HG03558 (cell line): ENCODE results near the gene RAB28.

Experiments
- ATAC-seq: cut with Tn5 transposase; IDR thresholded peaks from one replicate; pipeline ENCODE4 v1.9.1; 2021; ENCODE audit warnings: moderate number of reproducible peaks; ENCODE audit not compliant: unreplicated experiment; ENCODE audit errors: extremely low read depth

The RAB28 gene

DNA sequence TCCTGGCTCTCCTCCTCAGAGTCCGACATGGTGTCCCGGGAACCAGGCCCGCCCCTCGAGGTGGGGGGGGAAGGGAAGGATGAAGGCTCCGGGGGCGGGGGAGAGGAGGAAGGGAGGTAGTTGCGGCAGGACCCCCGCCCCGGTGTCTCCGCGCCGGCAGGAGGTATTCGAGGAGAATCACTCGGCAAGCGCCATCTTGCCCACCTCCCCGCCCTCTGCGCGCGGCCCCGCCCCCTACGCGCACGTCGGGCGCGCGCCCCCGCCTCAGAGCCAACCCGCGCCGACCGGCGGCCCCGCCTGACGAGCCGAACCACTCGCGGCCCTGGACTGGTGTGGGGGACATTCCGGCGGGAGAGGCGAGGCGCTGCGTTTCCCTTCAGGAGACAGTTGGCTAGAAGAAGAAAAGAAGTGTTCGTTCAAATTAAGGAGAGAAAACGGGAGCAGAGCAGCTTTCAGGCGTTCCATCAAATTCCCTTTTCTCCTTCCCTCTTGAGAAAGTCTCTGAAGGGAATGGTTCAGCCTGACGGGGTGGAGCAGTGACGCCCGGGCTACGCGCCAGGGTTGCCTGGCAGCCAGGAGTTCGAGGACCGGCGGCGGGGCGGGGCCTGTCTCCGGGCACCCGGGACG is at the start of gene RAB28:
RAB28 (minus strand) TSS at position 219 of the 627 bp plus-strand sequence.
- ATAC-seq = peak; percentile 90

DNA sequence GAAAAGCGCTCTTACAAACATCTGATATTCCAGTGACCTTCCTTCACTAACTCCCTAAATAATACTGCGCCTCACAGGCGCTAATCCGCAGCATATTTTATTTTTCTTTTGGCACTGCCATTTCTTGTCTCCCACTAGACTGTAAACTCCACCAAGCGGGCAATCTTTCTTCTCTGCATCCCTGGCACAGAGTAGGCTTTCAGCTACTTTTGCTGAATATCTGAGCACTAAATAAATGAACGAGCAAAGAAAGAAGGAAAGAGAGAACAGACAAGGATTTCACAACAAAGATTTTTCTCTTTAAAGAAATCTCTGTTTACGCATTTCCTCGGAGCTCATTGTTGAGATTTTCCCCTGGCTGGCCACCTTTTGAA is 47.5 kb upstream of the RAB28 start:
- ATAC-seq = no peak

- ATAC-seq = no peak
Measured at GRCh38 chr4:13530823-13531624, 46.9 kb upstream of the RAB28 start.

GRCh38 chr4:13529128-13529919 is 45.2 kb upstream of the RAB28 start:
- ATAC-seq = no peak

DNA sequence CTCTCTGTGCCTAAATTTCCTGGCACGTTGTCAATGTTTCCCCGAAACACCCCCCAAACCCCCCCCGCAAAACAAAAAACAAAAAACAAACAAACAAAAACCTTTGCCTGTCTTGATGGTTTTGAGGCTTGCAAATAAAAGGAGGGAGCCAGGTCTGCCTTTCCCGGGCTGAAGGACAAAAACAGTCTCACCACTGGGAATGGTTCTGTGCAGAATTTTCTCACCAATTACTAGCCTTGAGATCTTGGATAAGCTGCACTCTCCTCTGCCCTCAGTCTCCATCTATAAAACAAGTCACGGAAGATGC is 44.6 kb upstream of the RAB28 start:
- no peak for ATAC-seq

DNA sequence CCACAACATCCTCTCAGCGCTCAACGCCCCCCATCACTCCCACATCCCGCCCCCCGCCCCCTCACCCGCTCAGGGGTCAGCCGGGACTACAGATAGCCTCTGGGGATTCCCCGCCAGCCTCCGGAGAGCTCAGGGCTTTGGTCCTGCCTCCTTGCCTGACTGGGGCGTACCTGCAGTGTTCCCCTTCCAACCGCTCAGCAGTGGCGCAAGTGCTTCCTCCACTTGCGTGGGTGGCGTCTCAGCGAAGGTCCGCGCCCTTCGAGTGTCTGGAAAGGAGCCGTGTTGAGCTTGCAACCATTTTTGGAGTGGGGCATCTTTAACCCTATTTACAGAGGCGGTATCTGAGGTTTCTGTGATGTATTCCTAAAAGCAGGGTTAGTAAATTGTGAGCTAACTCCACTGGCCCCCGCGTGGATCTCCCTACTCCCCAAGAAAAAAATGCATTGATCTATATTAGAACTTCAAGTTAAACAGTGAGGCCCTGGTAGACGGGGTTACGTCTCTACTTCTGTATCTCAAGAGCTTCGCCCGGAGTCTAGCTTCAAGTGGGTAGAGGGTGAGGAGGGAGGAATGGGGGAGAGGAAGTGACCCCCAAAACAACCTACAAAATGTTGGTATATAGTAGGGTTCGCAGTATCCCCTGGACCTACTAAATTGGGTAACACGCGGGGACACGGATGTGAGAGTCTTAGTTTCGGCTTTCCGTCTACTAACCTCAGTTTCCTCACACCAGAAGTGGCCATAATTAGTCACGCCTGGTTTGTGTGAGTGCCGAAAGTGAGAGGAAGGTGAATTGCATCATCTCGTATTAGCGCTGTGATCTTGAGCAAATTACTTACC is 44.1 kb upstream of the RAB28 start:
- peak; percentile 63 for ATAC-seq

GRCh38 chr4:13527192-13527980 is 43.2 kb upstream of the RAB28 start:
- ATAC-seq = no peak

DNA sequence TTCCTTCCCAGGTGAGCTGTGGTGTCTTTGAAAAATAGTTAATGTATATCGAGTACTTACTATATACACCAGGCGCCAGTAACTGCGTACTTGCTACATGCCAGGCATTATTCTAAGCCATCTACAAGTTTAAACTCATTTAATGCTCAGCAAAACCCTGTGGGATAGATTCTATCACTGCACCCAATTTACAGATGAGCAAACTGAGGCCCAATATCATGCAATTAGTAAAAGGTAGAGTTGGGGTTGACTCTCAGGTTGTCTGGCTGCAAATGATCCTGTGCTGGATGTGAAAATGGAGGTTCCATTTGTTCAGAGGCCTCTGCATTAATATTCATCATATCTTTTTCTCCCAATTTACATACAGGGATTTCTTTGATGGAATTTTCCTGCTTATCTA is 42.5 kb upstream of the RAB28 start:
- ATAC-seq = no peak

- ATAC-seq = no peak
Measured at GRCh38 chr4:13525606-13526281, 41.6 kb upstream of the RAB28 start.

DNA sequence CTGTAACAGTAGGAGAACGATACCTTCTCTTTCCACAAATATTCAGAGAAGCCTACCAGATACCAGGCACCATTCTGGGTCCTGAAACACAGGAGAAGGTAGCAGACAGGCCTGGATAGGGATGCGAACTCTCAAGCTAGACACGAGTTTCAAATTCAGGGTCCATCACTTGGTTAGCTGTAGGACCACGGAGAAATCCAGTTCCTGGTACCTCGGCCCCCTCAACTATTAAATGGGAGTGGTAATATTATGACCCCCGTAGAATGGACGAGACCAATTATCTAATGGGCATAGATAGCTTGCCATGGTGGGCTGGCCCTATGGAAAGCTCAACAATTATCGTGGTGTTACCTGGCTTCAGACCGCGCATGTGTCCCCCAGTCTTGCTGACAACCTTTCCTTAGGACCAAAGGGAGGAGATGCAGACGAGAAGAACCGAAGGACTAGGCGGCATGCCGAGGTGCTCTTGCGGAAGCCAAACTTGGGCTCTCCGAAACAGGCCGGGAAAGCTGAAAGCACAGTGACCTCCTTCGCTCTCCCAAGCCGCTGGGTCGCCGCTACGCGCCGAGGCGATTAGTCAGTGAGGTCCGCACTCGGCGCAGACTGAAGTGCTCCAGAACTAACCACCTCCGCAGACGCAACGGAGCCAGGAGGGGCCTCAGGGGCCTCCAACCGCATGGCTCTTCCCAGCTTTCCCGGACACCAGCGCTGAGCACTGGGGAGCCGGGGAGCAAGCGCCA is 40.5 kb upstream of the RAB28 start:
- no peak for ATAC-seq

DNA sequence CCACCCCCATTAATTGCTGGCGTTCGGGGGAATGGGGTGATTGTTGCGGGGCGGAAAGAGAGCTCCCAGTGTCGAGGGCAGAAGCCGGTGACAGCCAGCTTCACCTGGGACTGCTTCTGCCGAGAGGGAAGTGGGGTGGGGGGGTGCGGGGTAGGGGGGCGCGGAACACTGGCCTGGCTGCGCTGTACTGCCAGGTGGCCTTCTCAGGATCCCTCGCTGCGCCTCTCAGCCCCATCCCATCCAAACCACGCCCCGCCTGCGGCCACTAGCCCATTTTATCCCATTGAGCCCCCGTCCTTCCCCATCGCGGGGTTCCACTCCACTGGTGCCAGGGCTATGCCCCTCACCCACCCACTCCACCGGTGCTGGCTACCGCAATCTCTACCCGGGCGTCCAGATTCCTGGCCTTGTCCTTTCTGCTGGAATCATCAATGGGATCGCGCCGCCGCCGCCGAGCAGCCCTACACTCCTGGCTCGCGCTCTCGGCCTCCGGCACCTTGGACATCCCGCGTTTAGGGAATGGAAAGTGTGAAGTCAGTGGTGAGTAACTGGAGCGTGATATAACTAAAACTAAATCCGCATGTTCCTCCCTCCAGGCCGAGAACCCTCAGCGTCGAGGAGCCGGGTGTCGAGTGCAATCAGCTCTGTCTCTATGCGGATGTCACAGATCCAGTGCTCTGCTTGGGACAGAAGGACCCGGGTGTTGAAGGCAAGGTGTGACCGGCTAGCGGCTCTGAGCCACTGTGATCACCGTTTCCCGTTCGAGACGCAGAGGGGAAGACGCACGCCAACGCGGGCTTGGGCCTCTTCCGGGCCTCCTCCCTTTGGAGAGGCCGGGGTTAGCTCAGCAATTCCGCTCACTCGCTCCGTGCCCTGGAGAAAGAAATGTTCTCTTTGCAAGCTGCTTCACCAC is 39.7 kb upstream of the RAB28 start:
- ATAC-seq = no peak

- no peak for ATAC-seq
Measured at GRCh38 chr4:13523105-13523477, 39.0 kb upstream of the RAB28 start.

GRCh38 chr4:13522282-13523104 is 38.4 kb upstream of the RAB28 start:
- no peak for ATAC-seq

DNA sequence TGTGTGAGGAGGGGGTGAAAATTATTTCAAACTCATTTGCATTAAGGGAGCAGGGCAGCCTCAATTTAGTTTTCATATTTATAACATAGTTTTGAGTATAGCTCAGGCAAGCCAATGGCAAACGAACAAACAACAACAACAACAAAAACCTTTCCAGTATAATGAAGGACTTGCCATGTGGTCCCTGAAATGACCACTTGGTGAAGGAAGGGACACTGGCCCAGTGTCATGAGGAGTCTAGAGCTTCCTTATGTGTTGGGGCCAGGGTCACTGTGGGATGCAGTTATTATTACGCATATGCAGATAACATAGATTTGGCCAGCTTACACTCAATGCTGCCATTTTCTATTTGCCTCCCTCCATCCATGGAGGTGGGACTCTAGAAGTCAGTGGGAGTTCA is 36.9 kb upstream of the RAB28 start:
- no peak for ATAC-seq

DNA sequence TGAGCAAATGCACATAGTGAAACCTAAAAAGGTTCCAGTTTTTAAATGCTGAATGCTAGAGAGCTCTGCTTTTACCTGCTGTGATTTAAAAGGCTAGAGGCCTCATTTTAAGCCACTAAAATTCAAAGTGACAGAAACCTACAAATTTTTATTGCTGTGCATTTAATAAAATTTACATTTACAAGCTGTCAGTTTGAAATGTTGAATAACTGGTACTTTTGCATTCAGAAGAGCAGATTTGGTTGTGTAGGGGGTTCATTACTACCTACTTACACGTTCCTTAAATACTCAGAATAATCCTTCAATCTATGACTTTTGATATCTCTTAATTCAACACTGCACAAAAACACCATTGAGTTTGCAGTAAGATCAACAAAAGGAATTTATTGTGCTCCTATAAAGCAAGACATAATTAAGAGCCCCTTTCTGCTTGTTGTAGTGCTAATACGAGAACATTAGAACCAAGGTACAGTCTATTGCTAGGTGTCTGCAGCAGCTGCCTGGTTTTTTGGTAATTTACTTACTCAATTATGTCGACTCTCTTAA is 32.2 kb upstream of the RAB28 start:
- ATAC-seq = no peak

DNA sequence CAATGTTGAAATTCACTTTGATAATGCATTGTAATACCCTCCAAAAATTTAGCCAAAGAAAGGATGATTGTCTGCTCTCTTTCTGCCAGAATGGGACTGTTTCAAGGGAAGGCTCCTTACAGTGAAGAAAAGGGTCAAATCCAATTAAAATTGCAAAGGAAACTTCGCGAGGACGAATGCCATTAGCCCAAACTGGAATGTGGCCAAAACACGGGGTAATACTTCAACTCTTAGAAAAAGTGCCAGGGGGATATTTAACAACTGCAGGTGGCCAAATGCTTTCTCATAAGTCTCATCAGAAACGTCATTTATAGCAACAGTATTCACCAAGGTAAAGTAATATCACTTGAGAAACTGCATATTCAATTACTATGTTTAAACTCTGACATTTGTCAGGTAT is 31.1 kb upstream of the RAB28 start:
- ATAC-seq = no peak
